Coronary artery (tissue), 2 donors: ENCODE results near the gene NLRX1.
"Not testable (repeated sequence)": the region's sequence is repeated elsewhere in the genome, so short reads cannot be mapped to it uniquely, and the experiment has no call there.

Source experiments
- DNase-seq: peaks from one replicate; pipeline ENCODE4 v3.0.0-alpha.2; 2017; ENCODE audit warnings: low spot score
- H3K27ac ChIP-seq, 2 donors: fragments of 200-600 bp; sonication (generic); one replicate each; pipeline ENCODE4 v1.5.1; 2016 to 2019
- H3K4me3 ChIP-seq: fragments of 200-600 bp; sonication (generic); 2 replicates; pipeline ENCODE4 v1.5.1; 2016; ENCODE audit warnings: mild to moderate bottlenecking, moderate library complexity
- TF ChIP-seq, protein P1 (sequence below): fragments of 200-600 bp; sonication (generic); IDR thresholded peaks from one replicate; pipeline ENCODE4 v1.5.1; 2019; ENCODE audit warnings: antibody characterized with exemption

NLRX1 gene

DNA sequence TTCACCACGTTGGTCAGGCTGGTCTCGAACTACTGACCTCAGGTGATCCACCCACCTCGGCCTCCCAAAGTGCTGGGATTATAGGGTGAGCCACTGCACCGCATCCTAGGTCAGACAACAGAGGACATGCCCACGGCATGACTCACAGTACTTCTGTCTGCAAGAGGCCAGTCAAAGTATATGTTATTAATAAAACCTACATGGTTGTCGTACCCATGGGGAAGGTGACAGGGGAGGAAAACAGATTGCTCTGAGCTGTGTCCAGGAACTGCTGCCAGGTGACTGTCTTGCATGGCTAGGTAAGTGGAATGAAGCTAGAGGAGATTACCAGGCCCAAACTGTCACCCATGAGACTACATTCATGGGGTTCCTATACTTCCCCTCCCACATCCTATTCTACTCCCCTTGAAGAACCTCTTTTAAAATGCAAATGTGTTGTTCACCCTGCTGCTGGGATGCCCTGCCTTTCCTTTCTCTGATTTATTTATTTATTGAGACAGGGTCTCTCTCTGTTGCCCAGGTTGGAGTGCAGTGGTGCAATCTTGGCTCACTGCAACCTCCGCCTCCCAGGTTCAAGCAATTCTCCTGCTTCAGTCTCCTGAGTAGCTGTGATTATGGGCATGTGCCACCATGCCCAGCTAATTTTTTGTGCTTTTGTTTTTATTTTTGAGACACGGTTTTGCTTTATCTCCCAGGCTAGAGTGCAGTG is 2.0 kb upstream of the NLRX1 start:
- DNase-seq: no peak
- no peak overlapping the region for H3K27ac ChIP-seq
- H3K4me3 ChIP-seq: no peak overlapping the region
- TF ChIP-seq, protein P1, sequence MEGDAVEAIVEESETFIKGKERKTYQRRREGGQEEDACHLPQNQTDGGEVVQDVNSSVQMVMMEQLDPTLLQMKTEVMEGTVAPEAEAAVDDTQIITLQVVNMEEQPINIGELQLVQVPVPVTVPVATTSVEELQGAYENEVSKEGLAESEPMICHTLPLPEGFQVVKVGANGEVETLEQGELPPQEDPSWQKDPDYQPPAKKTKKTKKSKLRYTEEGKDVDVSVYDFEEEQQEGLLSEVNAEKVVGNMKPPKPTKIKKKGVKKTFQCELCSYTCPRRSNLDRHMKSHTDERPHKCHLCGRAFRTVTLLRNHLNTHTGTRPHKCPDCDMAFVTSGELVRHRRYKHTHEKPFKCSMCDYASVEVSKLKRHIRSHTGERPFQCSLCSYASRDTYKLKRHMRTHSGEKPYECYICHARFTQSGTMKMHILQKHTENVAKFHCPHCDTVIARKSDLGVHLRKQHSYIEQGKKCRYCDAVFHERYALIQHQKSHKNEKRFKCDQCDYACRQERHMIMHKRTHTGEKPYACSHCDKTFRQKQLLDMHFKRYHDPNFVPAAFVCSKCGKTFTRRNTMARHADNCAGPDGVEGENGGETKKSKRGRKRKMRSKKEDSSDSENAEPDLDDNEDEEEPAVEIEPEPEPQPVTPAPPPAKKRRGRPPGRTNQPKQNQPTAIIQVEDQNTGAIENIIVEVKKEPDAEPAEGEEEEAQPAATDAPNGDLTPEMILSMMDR: no peak

DNA sequence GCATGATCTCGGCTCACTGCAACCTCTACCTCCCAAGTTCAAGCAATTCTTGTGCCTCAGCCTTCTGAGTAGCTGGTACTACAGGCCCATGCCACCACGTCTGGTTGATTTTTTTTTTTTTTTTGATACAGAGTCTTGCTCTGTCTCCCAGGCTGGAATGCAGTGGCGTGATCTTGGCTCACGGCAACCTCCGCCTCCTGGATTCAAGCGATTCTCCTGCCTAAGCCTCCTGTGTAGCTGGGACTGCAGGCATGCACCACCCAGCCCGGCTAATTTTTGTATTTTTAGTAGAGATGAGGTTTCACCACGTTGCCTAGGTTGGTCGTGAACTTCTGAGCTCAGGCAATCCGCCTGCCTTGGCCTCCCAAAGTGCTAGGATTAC is 1.5 kb upstream of the NLRX1 start:
- not testable (repeated sequence) for H3K27ac ChIP-seq

DNA sequence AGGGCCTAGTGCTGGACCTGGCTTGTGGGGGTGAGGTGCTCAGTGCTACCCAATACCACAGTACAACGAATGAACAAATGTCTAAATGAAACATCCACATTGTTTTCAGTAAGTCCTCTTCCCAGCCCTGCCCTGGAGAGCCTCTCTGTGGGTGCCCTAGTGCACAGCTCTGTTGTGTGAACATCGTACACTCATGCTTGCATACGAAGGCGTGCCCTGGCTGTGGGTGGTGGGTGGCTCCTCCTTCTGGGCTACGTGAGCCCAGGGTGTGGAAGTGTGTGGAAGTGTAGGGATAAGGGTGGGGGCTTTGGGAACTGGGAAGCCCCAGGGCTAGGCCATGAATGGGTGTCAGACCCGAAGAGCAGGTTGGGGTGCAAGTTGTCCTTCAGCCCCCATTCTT is 592 bp upstream of the NLRX1 start:
- DNase-seq: peak; percentile 72
- H3K27ac ChIP-seq: peak overlapping the region in 1 of 2 donors; percentile 97
- TF ChIP-seq, protein P1: no peak
- H3K4me3 ChIP-seq: no peak overlapping the region

More for the DNA sequence above, 1.5 kb upstream of the NLRX1 start:
- DNase-seq, H3K4me3 ChIP-seq: not testable (repeated sequence)

DNA sequence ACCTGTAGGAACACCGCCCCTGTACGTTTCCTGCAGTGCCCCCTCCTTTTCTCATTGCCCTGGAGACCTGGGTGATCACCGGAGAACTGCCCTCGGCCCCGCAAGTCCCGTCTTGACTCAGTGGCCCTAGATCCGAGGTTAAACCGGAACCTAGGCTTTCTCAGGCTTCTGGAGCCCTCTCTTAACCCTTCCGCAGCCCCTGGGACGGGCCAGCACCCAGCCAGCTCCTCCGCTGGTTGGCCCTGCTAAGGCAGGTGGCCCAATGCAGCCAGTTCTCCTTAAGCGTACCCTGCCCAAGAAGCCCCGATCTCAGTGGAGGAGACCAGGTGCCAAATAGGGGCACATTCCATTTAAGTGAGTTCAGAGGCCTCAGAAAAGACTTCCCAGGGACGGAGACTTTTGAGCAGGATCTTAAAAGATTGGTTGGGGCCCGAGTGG is 776 bp downstream of the NLRX1 start:
- peak; percentile 84 for DNase-seq

DNA sequence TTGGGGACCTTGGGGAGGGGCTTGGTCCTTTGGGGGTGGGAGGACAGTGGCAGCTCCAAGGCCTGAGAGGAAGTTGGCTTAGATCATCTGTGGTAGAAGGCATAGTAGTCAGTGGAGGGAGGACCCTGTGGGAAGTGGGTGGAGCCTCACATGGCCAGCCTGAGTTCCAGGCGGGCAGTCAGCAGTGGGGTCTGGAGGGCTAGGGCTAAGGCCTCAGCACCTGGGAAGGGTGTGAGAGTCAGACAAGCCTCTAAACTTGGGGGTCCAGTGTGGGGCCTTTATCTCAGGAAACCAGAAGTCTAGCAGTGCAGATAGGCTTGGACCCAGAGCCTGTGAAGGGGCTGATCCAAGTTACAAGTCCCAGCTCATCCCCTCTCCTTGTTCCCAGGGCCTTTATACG is 4.0 kb downstream of the NLRX1 start:
- DNase-seq: no peak
- H3K4me3 ChIP-seq: no peak overlapping the region

More for the DNA sequence above, 776 bp downstream of the NLRX1 start:
- H3K4me3 ChIP-seq: peak overlapping the region; percentile 86
- TF ChIP-seq, protein P1: no peak
- H3K27ac ChIP-seq: peak overlapping the region; percentile 97 to 100

DNA sequence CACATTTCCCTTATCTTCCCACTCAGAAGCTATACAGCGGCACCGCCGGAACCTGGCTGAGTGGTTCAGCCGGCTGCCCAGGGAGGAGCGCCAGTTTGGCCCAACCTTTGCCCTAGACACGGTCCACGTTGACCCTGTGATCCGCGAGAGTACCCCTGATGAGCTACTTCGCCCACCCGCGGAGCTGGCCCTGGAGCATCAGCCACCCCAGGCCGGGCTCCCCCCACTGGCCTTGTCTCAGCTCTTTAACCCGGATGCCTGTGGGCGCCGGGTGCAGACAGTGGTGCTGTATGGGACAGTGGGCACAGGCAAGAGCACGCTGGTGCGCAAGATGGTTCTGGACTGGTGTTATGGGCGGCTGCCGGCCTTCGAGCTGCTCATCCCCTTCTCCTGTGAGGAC is 4.9 kb downstream of the NLRX1 start:
- no peak for DNase-seq
- Histone ChIP-seq H3K4me3 (no peak overlapping the region), H3K27ac (no peak overlapping the region)
- TF ChIP-seq, protein P1: no peak

More for the DNA sequence above, 4.0 kb downstream of the NLRX1 start:
- H3K27ac ChIP-seq: no peak overlapping the region
- TF ChIP-seq, protein P1: no peak

DNA sequence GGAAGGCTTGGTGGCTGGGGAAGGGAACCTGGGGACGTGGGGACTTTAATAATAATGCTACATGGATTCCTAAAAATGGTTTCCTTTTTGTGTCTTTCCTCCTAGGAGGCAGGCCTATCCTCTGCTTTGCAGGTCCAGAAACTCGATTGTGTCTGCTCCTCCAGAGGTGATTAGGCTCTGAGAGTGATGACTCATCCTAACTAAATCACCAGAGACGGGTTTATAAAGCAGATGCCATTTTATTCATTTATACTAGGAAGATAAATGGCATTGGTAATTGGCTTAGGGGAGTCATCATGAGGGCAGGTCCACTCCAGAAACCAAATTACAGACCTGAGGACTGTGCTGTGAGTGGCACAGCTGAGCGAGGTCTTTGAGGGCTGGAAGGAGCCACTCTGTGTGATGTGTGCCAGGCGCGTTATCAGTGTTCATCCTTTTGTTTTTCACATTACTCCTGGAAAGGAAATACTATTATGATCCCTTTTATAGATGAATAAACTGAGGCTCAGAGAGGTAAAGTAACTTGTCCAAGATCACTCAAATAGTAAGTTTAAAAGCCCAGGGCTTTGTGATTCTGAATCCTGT is 7.1 kb downstream of the NLRX1 start:
- H3K27ac ChIP-seq: no peak overlapping the region
- TF ChIP-seq, protein P1: no peak

More for the DNA sequence above, 7.1 kb downstream of the NLRX1 start:
- no peak overlapping the region for H3K4me3 ChIP-seq
- no peak for DNase-seq
